Ovary (tissue), 3 donors: ENCODE data around the gene MYL5.

Source experiments
- POLR2A ChIP-seq: fragments of 450-650 bp; IDR thresholded peaks from one replicate; pipeline ENCODE4 v1.6.1; 2017; ENCODE audit warnings: antibody characterized with exemption, mild to moderate bottlenecking, moderate library complexity
- TF ChIP-seq, protein P1 (sequence below), 3 donors: fragments of 450-650 bp in 2 of 3; fragments of 200-600 bp in 1 of 3; IDR thresholded peaks; one replicate each; pipeline versions ENCODE4 v1.5.1 to v1.8.0; 2016 to 2022; ENCODE audit warnings: antibody characterized with exemption in 3 of 3, mild to moderate bottlenecking in 1 of 3
- donor health status: DM: no; HTN: no; CAD: no.

DNA sequence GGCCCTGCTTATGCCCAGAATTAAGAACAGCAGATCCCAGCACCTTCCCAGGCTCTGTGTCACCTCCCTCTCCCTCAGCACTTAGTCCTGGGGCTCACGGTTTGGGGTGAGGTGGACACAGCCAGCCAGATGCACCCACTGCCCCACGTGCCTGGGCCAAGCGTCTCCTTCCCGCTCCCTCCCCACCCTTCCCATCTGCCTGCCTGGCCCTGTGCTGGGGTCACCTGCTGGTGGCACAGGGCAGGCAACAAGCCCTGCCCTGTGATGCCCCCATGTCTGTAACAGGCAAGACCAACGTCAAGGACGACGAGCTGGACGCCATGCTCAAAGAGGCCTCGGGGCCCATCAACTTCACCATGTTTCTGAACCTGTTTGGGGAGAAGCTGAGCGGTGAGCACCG lies 5.3 kb downstream of the MYL5 start:
- TF ChIP-seq, protein P1, sequence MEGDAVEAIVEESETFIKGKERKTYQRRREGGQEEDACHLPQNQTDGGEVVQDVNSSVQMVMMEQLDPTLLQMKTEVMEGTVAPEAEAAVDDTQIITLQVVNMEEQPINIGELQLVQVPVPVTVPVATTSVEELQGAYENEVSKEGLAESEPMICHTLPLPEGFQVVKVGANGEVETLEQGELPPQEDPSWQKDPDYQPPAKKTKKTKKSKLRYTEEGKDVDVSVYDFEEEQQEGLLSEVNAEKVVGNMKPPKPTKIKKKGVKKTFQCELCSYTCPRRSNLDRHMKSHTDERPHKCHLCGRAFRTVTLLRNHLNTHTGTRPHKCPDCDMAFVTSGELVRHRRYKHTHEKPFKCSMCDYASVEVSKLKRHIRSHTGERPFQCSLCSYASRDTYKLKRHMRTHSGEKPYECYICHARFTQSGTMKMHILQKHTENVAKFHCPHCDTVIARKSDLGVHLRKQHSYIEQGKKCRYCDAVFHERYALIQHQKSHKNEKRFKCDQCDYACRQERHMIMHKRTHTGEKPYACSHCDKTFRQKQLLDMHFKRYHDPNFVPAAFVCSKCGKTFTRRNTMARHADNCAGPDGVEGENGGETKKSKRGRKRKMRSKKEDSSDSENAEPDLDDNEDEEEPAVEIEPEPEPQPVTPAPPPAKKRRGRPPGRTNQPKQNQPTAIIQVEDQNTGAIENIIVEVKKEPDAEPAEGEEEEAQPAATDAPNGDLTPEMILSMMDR (IDR thresholded peaks at IDR 0.05), result no peak
- TF ChIP-seq POLR2A, result no peak
